ENCODE data around the gene OR52K2. TPM values are rescaled to one million over a fixed set of nuclear protein-coding genes. Genes with fewer than 3 reads are reported as not detected.

The OR52K2 gene
- total RNA-seq, 4 donors from 2014 or later = 0.94 TPM; not detected in 3

DNA sequence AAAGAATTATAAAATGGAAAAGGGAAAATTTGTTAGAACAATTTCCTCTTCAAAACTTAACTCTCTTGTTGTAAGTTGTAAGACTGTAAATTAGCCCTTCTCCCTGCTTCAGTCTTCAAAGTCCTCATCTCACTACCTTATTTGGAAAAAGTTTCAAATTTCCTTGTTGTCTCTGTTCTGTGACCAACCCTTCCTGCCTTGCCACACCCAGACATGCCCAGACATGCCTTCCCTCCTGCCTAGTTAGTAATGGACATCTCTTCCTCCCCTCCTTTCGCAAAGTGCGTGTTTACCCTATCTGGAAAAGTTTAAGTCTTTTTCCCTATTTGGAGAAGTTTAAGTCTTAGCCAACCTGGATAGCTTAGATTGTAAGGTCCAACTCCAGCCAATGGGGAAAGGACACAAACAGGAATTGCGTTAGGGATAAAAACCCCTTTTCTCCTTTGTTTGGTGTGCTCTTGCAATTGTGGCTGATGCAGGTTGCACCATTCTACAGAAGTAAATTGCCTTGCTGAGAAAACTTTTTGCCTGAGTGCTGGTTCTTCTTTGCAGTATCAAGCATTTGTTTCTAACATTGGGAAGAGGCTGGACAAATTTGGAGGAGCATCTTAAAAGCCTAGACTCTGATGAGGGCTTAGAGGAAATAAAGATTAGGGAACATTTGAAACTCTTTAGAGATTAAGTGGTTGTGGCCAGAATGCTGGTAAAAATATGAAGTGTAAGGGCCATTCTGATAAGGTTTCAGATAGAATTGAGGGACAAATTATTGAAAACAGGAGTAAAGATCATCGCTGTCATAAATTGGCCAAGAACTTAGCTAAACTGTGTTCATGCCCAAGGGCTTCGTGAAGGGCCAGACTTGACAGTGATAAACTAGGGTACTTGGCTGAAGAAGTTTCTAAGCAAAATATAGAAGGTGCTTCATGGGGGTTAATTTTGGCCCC is 15.4 kb downstream of the OR52K2 start:
- WGBS, 2 donors (ENCODE audit: low coverage in 1 of 2) = 83 to 85% methylated on average over 5 of the region's 5 CpGs
- Histone ChIP-seq H3K27me3 (peaks cover 3% of the 10 kb centered on the region), H3K27ac (no peak overlapping the region), H3K36me3 (no peaks in the 10 kb centered on the region), H3K9me3 (peaks cover 0 to 15% (median 0%) of the 10 kb centered on the region in 3 donors), H3K4me1 (no peaks in the 10 kb centered on the region), H3K4me3 (no peak overlapping the region)
- no peak for ATAC-seq
- TF ChIP-seq POLR2A (IDR thresholded peaks at IDR 0.05) = no peak
- no peak for TF ChIP-seq CTCF (IDR thresholded peaks at IDR 0.05)
- no peak for TF ChIP-seq POLR2AphosphoS5 (IDR thresholded peaks at IDR 0.05)
- TF ChIP-seq EP300 (IDR thresholded peaks at IDR 0.05) = no peak

DNA sequence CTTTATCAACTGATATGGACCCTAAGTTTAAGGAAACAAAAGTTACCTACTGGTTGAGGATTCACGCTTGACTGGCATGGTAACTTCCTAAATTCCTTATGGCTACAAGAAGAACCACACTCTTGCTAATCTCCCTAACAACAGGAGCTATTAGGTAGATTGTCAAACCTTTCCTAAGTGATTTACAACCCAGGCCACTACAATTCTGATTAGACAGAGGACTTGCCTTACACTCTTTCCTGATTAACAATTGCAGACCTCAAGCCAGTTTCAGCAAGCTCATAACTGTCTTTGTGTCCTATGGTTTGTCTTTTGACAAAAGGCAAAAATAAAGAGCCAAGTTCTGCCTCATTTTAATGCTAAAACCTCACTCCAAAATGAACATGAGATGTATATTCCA is 16.3 kb downstream of the OR52K2 start:
- peaks cover 3% of the 10 kb centered on the region for H3K27me3 ChIP-seq
- no peak overlapping the region for H3K27ac ChIP-seq
- TF ChIP-seq CTCF (IDR thresholded peaks at IDR 0.05) (no peak), POLR2A (IDR thresholded peaks at IDR 0.05) (no peak), EP300 (IDR thresholded peaks at IDR 0.05) (no peak), POLR2AphosphoS5 (IDR thresholded peaks at IDR 0.05) (no peak)
- no peak for ATAC-seq
- H3K9me3 ChIP-seq = peaks cover 0 to 15% (median 0%) of the 10 kb centered on the region in 3 donors
- H3K36me3 ChIP-seq = no peaks in the 10 kb centered on the region
- WGBS, 2 donors (ENCODE audit: low coverage in 1 of 2) = 85 to 86% methylated on average over 1 of the region's 1 CpG
- no peaks in the 10 kb centered on the region for H3K4me1 ChIP-seq
- no peak overlapping the region for H3K4me3 ChIP-seq

- ATAC-seq = no peak
- 33 to 38% methylated on average over 1 to 2 of the region's 5 CpGs for WGBS, 2 donors (ENCODE audit: low coverage in 1 of 2)
- no peaks in the 10 kb centered on the region for H3K36me3 ChIP-seq
- no peak for TF ChIP-seq CTCF (IDR thresholded peaks at IDR 0.05)
- no peak for TF ChIP-seq POLR2AphosphoS5 (IDR thresholded peaks at IDR 0.05)
- no peak for TF ChIP-seq POLR2A (IDR thresholded peaks at IDR 0.05)
- TF ChIP-seq EP300 (IDR thresholded peaks at IDR 0.05) = no peak
- H3K9me3 ChIP-seq = peaks cover 0 to 15% (median 0%) of the 10 kb centered on the region in 3 donors
- H3K4me3 ChIP-seq = no peak overlapping the region
- H3K27ac ChIP-seq = no peak overlapping the region
- H3K4me1 ChIP-seq = no peaks in the 10 kb centered on the region
- H3K27me3 ChIP-seq = peaks cover 3% of the 10 kb centered on the region
Observed at GRCh38 chr11:4466131-4466870, 17.2 kb downstream of the OR52K2 start.

GRCh38 chr11:4466871-4467442 is 17.9 kb downstream of the OR52K2 start:
- Histone ChIP-seq H3K36me3 (no peaks in the 10 kb centered on the region), H3K4me3 (no peak overlapping the region), H3K27ac (no peak overlapping the region), H3K27me3 (peaks cover 3% of the 10 kb centered on the region), H3K4me1 (no peaks in the 10 kb centered on the region), H3K9me3 (peaks cover 0 to 15% (median 0%) of the 10 kb centered on the region in 3 donors)
- ATAC-seq = no peak
- TF ChIP-seq EP300 (IDR thresholded peaks at IDR 0.05) (no peak), POLR2AphosphoS5 (IDR thresholded peaks at IDR 0.05) (no peak), CTCF (IDR thresholded peaks at IDR 0.05) (no peak), POLR2A (IDR thresholded peaks at IDR 0.05) (no peak)
